C1 segment of cervical spinal cord (tissue), 14 donors: Measurements from ENCODE around the gene FBXW11.

Source experiments
- DNase-seq, 14 donors: peaks; one replicate each; lab custom pipeline; 2025; lab: John Stamatoyannopoulos, UW

FBXW11 gene

DNA sequence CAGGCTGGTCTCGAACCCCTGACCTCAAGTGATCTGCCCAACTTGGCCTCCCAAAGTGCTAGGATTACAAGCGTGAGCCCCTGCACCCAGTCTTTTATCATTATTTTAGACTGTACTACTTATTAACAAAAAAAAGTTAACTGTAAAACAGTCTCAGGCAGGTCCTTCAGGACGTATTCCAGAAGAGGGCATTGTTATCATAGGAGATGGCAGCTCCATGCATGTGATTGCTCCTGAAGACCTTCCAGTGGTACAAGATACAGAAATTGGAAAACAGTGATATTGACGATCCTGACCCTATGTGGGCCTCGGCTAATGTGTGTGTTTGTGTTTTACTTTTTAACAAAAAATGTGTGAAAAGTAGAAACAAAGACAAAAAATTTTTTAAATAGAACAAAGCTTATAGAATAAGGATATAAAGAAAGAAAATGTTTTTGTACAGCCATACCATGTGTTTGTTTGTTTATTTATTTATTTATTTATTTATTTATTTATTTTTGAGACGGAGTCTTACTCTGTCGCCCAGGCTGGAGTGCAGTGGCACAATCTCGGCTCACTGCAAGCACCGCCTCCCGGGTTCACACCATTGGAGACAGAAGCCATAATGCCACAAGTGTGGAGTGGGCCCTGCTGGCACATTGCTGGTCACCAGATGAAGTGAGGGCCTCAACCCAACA is 13.8 kb upstream of the FBXW11 start:
- peak in 1 of 14 donors; percentile 45 for DNase-seq

GRCh38 chr5:172015346-172015745 is 8.9 kb upstream of the FBXW11 start:
- DNase-seq = no peak

DNA sequence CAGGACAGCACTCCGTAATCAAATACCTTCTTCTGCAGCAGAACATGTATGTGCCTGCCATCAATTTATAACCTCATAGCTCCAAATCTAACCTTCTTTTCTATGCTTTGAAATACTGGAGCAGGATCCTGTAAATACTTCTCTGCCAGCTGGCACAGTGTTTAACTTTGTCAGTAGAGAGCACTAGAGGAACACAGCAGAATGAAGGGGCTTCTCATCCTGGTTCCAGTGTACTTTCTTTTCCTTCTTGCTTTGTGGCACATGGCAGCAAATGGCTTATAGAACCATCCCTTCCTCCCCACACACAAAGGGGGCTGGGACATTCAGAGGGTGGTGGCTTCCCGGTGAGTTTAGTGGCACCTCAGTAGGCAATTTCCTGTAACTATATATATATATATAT is 3.8 kb upstream of the FBXW11 start:
- DNase-seq = peak in 1 of 14 donors; percentile 23

DNA sequence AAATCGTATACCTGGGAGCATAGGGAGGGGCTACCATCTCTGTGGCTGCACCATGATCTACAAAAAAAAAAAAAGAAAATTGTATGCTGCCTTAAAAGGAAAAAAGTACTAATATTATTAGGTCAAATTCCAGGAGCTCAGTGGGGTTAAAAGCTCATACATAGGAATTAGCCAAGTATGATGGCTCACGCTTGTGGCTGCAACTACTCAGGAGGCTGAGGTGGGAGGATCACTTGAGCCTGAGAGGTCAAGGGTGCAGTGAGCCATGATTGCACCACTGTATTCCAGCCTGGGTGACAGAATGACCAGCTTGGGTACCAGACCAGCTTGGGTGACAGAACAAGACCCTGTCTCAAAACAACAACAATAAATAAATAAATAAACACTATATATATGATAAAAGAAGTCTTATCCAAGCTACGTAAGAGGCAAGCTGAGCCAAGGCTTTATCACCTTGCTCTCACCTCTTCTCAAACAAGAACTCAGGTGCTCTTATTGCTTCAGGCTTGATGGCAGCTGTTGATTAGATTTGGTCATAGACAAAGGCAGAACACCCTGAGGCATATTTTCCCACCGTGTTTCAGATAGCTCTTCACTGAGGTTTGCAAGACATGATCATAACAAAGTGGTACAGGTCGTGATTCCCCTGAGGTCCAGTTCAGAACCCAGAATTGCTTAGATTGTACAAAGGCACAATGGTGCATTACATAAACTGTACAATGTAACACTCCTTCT is 3.3 kb upstream of the FBXW11 start:
- DNase-seq = no peak

GRCh38 chr5:172008689-172009141 is 2.3 kb upstream of the FBXW11 start:
- no peak for DNase-seq

GRCh38 chr5:172008111-172008455 is 1.6 kb upstream of the FBXW11 start:
- DNase-seq = no peak

GRCh38 chr5:172007175-172008110 is 1.0 kb upstream of the FBXW11 start:
- DNase-seq = peak in 4 of 14 donors; percentile 1 to 36 (median 28)

DNA sequence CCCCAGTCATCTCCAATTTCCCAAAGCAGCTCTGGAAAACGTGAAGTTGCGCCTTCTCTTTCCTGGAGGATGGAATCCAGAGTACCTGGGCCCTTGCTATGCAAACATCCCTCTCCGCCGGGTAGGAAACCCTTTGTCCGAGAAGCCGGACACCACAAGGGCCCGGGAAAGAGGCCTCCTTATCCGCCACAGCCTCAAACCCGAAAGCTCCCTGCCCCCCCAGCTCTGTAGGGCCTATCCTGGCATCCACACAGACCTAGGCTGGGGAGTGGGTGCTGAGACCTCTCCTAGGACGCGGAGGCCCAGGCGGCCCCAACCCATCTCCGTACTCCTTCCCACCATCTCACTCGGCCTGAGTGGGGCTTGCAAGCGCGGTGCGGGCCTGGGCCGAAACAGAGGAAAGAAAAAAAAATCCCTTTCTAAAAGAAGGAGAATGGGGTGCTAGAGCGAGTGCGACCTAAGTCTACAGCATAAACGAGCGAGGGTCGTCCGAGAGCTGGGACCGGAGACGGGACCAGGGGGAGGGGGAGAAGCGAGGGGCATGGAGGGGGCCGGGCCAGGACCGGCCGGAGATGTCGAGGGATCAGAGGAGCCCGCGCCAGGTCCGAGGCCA is 624 bp downstream of the FBXW11 start:
- peak in 10 of 14 donors; percentile 5 to 71 (median 44) for DNase-seq

- no peak for DNase-seq
These were observed 1.6 kb downstream of the FBXW11 start for GRCh38 chr5:172004824-172005237.

DNA sequence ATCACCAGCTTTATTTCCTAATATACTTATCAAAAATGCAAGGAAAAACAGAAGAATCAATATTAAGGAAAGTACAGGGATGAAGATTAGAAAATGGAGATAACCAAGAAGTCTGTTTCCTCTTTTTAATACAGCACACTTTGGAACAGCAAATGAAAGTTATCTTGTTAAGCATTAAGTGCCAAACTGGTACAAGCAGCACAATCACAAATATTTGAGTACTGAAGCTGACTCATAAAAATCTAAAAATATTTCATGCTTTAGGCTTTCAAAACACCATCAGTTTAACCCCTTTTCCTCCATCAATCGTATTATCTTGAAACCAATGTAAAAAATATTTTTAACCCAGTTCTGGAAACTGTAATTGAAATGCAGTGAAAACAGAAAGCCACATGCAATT is 2.7 kb downstream of the FBXW11 start:
- DNase-seq = no peak

- DNase-seq = no peak
These were observed 3.5 kb downstream of the FBXW11 start for GRCh38 chr5:172002840-172003512.

GRCh38 chr5:172002310-172002709 is 4.1 kb downstream of the FBXW11 start:
- no peak for DNase-seq

GRCh38 chr5:171999877-172000276 is 6.6 kb downstream of the FBXW11 start:
- no peak for DNase-seq

GRCh38 chr5:171999100-171999499 is 7.3 kb downstream of the FBXW11 start:
- no peak for DNase-seq

DNA sequence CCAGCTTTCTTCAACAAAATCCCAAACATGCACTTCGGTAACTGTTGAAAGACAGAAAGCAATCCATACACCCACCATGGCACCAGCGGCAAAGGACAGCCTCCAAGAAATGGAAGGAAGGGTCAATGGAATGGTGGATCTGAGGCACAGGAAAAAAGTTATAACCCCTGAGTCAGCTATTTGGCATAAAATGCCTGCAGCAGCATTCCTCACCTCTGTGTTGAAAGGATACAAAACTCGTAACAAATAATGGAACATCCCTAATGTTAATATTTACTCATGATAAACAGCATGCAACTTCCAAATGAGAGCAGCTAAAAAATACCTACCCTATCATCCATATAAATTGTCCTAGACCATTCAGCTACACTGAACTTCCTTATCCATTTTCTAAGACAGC is 9.4 kb downstream of the FBXW11 start:
- DNase-seq = no peak

DNA sequence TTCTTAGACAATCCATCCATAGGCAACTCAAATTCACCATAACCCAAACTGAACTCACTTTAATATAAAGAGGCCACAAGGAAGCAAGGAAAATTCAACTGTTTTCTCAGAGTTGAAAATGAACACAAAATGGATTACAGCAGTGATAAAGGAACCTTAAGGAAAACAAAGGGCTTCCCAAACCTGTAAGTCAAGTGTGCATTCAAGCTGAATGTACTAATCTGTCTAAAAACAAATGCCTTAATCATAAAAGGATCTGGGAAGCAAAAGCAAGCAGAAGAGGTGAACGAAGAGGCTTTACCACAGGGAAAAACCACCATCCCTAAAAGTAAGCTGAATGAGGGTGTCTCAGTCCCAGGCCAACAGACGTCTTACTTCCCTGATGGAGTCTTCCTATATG is 13.6 kb downstream of the FBXW11 start:
- DNase-seq = no peak

GRCh38 chr5:171992305-171992704 is 14.1 kb downstream of the FBXW11 start:
- no peak for DNase-seq

DNA sequence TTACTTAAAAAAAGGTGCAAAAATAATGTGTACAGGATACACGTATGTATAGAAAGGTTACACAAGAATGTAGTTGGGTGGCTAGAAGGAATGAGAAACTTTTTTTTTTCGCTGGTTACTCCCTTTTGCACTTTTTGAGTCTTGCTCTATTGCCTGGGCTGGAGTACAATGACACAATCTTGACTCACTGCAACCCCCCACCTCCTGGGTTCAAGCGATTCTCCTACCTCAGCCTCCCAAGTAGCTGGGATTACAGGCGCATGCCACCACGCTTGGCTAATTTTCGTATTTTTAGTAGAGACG is 15.8 kb downstream of the FBXW11 start:
- no peak for DNase-seq

- DNase-seq = no peak
These were observed 16.3 kb downstream of the FBXW11 start for GRCh38 chr5:171989946-171990712.

DNA sequence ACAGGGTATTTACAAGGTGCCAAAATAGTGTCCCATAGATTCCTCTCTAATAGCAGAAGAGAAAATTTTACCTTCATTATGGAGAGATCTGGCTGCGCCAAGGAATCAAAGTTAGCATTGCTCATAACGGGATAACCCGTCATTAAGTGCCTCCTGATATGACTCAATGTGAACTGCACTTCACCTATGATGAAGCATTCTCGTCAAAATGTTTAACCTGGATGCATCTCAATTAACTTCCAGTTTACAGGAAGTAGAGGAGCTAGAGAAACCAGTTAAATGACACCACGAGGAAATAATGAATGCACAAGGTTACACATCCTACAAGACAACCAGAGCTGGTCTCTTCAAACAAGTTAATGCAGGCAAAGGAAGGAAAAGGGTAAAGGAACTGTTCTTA is 17.2 kb downstream of the FBXW11 start:
- no peak for DNase-seq

- DNase-seq = no peak
These were observed 19.7 kb downstream of the FBXW11 start for GRCh38 chr5:171986772-171987171.
